Upper lobe of left lung (tissue), 4 donors: Measurements from ENCODE around the gene ANHX.

Experiments used
- POLR2A ChIP-seq, 4 donors: fragments of 450-650 bp; IDR thresholded peaks; one replicate each; pipeline ENCODE4 v1.5.1; 2016 to 2017; ENCODE audit warnings: antibody characterized with exemption in 4 of 4, mild to moderate bottlenecking in 2 of 4
- POLR2AphosphoS5 ChIP-seq, 2 donors: sonication (generic); formaldehyde crosslinking; IDR thresholded peaks; one replicate each; pipeline ENCODE4 v1.5.1; 2017; ENCODE audit warnings: antibody characterized with exemption in 2 of 2
- TF ChIP-seq, protein P1 (sequence below), 6 experiments: fragments of 450-650 bp in 4 of 6; fragments of 200-600 bp in 2 of 6; sonication (generic) in 2 of 6; IDR thresholded peaks; one replicate each; pipeline ENCODE4 v1.5.1; 2016 to 2019; ENCODE audit warnings: antibody characterized with exemption in 6 of 6

DNA sequence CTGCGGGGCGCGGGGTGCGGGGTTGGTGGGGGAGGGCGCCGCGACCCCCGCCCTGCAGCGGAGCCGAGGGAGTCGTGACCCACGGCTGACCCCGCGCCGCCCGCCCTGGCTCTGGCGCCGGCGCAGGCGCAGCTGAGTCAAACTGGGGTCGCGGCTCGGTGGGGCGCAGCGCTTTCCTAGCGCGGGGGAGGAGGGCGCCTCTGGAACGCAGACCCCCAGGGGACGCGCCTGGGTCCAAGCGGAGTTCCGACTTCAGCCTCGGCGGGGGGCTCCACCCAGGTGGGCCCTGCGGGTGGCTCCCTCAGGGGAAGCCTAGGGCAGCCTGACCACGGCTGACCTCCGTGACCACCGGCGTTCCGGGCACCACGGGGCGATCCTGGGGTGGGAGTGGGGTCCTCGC lies 467 bp upstream of the ANHX start:
- TF ChIP-seq POLR2A (IDR thresholded peaks at IDR 0.05), result no peak
- TF ChIP-seq, protein P1, sequence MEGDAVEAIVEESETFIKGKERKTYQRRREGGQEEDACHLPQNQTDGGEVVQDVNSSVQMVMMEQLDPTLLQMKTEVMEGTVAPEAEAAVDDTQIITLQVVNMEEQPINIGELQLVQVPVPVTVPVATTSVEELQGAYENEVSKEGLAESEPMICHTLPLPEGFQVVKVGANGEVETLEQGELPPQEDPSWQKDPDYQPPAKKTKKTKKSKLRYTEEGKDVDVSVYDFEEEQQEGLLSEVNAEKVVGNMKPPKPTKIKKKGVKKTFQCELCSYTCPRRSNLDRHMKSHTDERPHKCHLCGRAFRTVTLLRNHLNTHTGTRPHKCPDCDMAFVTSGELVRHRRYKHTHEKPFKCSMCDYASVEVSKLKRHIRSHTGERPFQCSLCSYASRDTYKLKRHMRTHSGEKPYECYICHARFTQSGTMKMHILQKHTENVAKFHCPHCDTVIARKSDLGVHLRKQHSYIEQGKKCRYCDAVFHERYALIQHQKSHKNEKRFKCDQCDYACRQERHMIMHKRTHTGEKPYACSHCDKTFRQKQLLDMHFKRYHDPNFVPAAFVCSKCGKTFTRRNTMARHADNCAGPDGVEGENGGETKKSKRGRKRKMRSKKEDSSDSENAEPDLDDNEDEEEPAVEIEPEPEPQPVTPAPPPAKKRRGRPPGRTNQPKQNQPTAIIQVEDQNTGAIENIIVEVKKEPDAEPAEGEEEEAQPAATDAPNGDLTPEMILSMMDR (IDR thresholded peaks at IDR 0.05), result no peak
- TF ChIP-seq POLR2AphosphoS5 (IDR thresholded peaks at IDR 0.05), result no peak
